Posterior cingulate gyrus (tissue), 11 donors: Measurements from ENCODE around the gene PRR14L.

ENCODE experiments used
- DNase-seq, 10 donors: peaks; one replicate each; pipeline versions ENCODE4 v3.0.0 to v3.0.0-alpha.2; 2020 to 2021; ENCODE audit warnings: mixed read lengths in 3 of 10
- intact Hi-C: fragments of 100-400 bp; cut with DNase I; formaldehyde crosslinking; loops from one replicate; pipeline ENCODE4 v1.15.1; 2023

Gene PRR14L

GRCh38 chr22:31650391-31650790, 99.5 kb downstream of the PRR14L start:
- intact Hi-C loops, result no loop called here
- DNase-seq, result no peak

GRCh38 chr22:31647523-31648320, 102.2 kb downstream of the PRR14L start:
- DNase-seq, result peak in 1 of 10 donors; percentile 22
- intact Hi-C loops, result no loop called here

- intact Hi-C loops, result no loop called here
- DNase-seq, result no peak
These were observed 102.9 kb downstream of the PRR14L start for GRCh38 chr22:31647066-31647465.

GRCh38 chr22:31646186-31647019, 103.5 kb downstream of the PRR14L start:
- DNase-seq, result peak in 1 of 10 donors; percentile 1
- intact Hi-C loops, result no loop called here

GRCh38 chr22:31639436-31640039, 110.4 kb downstream of the PRR14L start:
- peak in 1 of 10 donors; percentile 39 for DNase-seq
- intact Hi-C loops, result loop anchor here (10.0 kb wide), 2 partner anchors 145 to 295 kb away; partner anchors contain the start of genes PATZ1 and SFI1

GRCh38 chr22:31637891-31638618, 111.9 kb downstream of the PRR14L start:
- intact Hi-C loops, result loop anchor here (10.0 kb wide), 2 partner anchors 143 to 293 kb away; partner anchors contain the start of genes PATZ1 and SFI1
- DNase-seq, result peak in 3 of 10 donors; percentile 65 to 84 (median 69)

GRCh38 chr22:31637447-31637890, 112.5 kb downstream of the PRR14L start:
- DNase-seq, result peak in 3 of 10 donors; percentile 53 to 75 (median 61)
- intact Hi-C loops, result loop anchor here (10.0 kb wide), 2 partner anchors 143 to 293 kb away; partner anchors contain the start of genes PATZ1 and SFI1

- peak in 1 of 10 donors; percentile 34 for DNase-seq
- intact Hi-C loops, result loop anchor here (10.0 kb wide), 2 partner anchors 141 to 291 kb away; partner anchors contain the start of genes PATZ1 and SFI1
These were observed 114.2 kb downstream of the PRR14L start for GRCh38 chr22:31635638-31636306.

- intact Hi-C loops, result loop anchor here (10.0 kb wide), 2 partner anchors 137 to 287 kb away; partner anchors contain the start of genes PATZ1 and SFI1
These were observed 118.5 kb downstream of the PRR14L start for GRCh38 chr22:31631436-31631835.

More at GRCh38 chr22:31631436-31631835, 118.5 kb downstream of the PRR14L start:
- peak in 1 of 10 donors; percentile 48 for DNase-seq
